ENCODE measurements around the gene POLR3E.

POLR3E gene

DNA sequence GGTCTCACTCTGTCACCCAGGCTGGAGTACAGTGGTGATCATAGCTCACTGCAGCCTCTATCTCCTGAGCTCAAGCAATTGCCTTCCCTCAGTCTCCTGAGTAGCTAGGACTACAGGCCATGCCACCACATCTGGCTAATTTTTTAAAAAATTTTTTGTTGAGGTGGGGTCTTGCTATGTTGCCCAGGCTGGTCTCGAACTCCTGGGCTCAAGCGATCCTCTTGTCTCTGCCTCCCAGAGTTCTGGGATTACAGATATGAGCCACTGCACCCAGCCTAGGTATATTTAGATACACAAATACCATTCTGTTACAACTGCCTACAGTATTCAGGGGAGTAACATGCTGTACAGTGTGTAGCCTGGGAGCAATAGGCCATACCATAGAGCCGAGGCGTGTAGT, 14.3 kb downstream of the POLR3E start:
- no peak overlapping the region for H3K4me3 ChIP-seq (replicated peaks; ENCODE audit: low read depth, low read length)
- no peak for DNase-seq (ENCODE audit: low read depth)
- TF ChIP-seq CTCF (IDR thresholded peaks at IDR 0.05; ENCODE audit: low read length, missing control alignments) = no peak

- no peak for DNase-seq (ENCODE audit: low read depth)
- no peak overlapping the region for H3K4me3 ChIP-seq (replicated peaks; ENCODE audit: low read depth, low read length)
- no peak for TF ChIP-seq CTCF (IDR thresholded peaks at IDR 0.05; ENCODE audit: low read length, missing control alignments)
These were observed 15.9 kb downstream of the POLR3E start for GRCh38 chr16:22312897-22313781.

DNA sequence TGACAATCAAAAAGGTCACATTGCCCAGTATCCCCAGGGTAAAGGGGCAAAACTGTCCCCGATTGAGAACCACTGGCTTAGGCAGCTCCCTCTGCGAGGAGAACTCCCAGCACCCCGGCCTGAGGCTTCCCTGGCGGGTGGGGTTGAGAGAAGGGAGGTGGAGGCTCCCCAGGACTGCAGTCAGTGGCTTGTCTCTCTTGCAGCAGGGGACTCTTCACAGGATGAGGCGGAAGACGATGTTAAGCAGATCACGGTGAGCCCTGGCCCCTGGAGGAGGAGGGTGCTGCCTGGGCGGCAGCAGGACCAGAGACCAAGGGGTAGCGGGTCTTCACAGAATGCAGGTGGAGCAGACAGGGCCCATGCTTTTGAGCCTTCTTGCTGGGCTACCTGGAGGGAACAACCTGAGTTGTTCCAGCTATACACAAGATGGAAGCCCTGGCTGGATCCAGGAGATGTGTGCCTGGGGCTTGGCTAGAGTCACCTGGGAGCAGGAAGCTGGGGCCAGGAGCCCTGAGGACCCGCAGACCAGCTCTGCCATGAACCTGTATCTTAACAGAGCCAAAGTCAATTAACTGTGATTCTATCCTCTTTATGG, 16.8 kb downstream of the POLR3E start:
- no peak overlapping the region for H3K4me3 ChIP-seq (replicated peaks; ENCODE audit: low read depth, low read length)
- no peak for TF ChIP-seq CTCF (IDR thresholded peaks at IDR 0.05; ENCODE audit: low read length, missing control alignments)
- no peak for DNase-seq (ENCODE audit: low read depth)

DNA sequence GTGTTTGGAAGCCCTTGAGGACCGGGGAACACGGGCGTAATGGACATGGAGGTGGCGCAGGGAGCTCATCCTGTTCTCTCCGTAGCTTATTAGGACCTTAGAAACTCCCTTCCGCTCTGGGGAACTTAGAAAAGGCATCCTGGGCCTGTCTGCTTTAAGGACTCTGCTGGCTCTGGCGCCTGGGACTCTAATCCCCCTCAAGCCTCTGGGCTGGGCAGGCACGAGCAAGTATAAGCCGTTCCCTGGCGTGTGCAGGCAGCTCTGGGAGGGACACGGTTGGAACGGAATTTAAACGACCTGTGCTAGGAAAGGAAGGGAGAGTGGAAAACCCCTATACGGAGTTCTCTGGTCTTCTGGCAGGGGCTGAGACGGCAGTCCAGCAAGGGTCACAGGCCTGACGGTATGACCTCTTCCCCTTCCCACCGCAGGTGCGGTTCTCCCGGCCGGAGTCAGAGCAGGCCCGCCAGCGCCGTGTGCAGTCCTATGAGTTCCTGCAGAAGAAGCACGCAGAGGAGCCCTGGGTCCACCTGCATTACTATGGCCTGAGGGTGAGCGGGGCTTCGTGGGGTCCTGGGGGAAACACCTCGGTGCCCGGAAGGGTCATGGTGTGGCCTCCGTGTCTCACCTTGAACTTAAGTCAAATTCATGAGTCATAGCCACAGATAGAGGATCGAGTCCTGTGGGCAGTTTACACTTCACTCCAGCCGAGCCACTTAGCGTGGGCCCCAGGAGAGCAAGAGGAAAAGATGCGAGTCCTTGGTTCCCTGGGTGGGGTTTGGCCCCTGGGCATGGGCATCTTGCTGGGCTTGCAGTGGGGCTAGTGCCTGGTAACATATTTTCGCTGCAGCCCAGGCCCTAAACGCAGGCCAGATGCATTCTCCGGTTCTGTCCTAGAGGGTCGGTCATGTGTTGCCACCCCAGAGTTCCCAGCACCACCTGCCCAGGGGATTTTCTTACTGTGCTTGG, 17.7 kb downstream of the POLR3E start:
- no peak for TF ChIP-seq CTCF (IDR thresholded peaks at IDR 0.05; ENCODE audit: low read length, missing control alignments)
- H3K4me3 ChIP-seq (replicated peaks; ENCODE audit: low read depth, low read length) = no peak overlapping the region
- no peak for DNase-seq (ENCODE audit: low read depth)

DNA sequence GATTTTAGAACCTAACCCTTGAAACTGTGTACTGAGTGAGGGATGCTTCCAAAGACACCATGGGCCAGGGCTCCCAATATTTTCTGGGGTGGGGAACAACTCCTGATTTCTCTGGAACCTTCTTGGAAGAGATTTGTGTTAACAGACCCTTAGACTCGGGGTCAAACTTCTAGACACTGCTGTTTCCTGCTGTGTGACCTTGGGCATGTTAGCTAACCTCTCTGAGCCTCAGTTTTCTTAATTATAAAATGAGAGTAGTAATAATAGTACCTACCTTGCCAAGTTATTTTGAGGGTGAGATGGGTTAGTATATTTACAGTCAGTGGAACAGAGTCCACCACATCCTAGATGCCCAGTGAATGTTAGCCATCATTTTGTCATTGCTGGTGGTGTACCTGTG, 18.8 kb downstream of the POLR3E start:
- H3K4me3 ChIP-seq (replicated peaks; ENCODE audit: low read depth, low read length) = no peak overlapping the region
- DNase-seq (ENCODE audit: low read depth) = no peak
- no peak for TF ChIP-seq CTCF (IDR thresholded peaks at IDR 0.05; ENCODE audit: low read length, missing control alignments)

DNA sequence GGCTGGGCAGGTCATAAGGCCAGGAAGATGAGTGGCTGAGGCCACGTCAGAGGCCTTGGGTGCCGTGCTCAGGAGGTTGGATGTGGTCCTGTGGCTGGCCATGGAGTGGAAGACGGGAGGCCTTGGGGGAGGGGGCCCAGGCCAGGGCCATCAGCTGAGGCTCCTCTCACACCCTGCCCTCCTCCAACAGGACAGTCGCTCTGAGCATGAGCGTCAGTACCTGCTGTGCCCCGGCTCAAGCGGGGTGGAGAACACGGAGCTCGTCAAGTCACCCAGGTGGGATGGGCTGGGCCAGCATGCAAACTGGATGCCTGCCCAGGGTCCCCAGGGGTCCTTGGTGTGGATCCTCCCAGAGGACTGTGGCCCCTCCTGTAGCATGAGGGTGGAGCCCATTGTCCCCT, 19.2 kb downstream of the POLR3E start:
- H3K4me3 ChIP-seq (replicated peaks; ENCODE audit: low read depth, low read length) = no peak overlapping the region
- DNase-seq (ENCODE audit: low read depth) = no peak
- TF ChIP-seq CTCF (IDR thresholded peaks at IDR 0.05; ENCODE audit: low read length, missing control alignments) = no peak

Measured in fibroblast of pulmonary artery (primary cell).